DMS 273 (cell line): ENCODE results near the gene LY9.
A peak's percentile ranks its signal among the peaks of the same experiment; 100 is the strongest.
"Not testable (repeated sequence)": the region's sequence is repeated elsewhere in the genome, so short reads cannot be mapped to it uniquely, and the experiment has no call there.

Source experiments
- DNase-seq: peaks from one replicate; lab custom pipeline; 2025; ENCODE audit not compliant: unreplicated experiment; lab: John Stamatoyannopoulos, UW

The LY9 gene

GRCh38 chr1:160774886-160775719, 20.9 kb upstream of the LY9 start:
- no peak for DNase-seq

DNA sequence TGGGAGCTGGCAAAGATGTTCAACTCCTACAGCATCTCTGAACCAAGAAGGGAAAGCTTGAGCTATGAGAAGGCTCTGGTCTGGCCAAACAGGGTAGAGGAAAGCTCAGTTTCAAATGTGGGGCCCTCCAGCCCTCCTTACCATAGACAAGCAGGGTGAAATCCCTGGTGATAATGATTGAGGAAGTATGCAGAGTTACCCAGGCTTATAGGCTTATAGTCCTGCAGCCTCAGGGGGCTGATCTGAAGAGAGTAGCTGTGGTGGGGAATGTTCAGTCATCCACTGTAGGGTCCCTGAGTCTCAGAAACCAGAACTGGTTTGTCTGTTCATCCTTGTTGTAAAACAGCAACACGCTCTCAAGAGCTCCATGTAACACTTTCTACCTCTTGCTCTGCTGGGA, 19.8 kb upstream of the LY9 start:
- DNase-seq = no peak

DNA sequence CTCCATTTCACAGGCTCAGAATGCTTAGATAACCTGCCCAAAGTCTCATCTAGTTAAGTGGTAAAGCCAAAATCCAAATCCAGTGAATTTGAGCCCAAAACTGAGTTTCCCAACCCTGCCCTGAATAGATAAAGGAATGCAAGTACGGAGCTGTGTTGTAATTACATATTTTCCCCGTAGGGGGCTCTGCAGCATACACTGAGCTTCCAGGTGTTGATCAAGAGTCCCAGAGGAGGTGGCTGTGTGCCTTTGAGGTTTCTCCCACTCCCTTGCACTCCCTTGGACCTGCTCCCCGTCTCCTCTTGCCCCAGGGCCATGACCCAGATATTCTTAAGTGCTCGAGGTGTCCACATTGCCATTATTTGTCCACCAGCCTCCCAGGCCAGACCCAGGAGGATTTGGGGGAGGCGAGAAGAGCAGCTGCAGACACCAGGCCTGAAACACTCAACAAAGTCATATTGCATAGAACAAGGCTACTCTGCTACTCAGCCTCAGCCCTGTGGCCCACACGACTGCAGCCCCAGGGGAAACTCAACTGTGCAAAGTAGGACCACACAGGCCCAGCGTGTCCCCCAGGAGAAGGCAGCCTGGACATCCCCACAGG, 18.4 kb upstream of the LY9 start:
- DNase-seq = peak; percentile 59

- DNase-seq = no peak
These were observed 17.0 kb upstream of the LY9 start for GRCh38 chr1:160778976-160779375.

DNA sequence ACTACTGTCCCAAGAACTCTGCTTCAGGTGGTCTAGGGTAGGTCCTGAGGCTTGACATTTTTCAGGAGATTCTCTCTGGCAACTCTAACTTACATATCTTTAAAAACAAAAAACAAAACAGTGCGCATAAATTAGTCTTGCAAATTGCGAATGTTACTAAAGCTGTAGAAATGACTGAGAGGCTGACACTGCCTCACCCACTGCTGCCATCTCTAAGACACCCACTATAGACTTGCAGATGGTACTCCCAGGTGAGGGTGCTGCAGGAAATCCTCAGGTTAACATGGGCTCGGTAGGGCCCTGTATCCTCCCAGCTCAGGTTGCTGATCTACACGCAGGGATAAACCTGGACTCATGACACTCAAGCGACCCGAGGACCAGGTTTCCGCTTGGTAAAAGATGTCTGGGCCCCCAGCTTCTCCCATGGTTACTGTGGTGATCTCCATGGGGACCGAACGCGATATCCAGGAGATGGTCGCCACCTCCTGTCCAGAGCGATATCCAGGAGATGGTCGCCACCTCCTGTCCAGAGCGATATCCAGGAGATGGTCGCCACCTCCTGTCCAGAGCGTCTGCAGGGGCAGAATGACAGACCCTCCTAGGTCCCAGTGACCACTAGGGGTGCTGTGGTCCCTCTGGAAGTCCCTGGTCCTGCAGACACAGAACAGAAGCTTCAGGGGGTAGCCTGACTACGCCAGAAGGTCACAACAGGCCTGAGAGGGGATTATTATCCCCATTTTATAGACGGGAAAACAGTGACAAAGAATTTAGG, 16.2 kb upstream of the LY9 start:
- DNase-seq = peak; percentile 58

- DNase-seq = no peak
These were observed 15.6 kb upstream of the LY9 start for GRCh38 chr1:160780398-160780755.

GRCh38 chr1:160781186-160781766, 14.7 kb upstream of the LY9 start:
- no peak for DNase-seq

DNA sequence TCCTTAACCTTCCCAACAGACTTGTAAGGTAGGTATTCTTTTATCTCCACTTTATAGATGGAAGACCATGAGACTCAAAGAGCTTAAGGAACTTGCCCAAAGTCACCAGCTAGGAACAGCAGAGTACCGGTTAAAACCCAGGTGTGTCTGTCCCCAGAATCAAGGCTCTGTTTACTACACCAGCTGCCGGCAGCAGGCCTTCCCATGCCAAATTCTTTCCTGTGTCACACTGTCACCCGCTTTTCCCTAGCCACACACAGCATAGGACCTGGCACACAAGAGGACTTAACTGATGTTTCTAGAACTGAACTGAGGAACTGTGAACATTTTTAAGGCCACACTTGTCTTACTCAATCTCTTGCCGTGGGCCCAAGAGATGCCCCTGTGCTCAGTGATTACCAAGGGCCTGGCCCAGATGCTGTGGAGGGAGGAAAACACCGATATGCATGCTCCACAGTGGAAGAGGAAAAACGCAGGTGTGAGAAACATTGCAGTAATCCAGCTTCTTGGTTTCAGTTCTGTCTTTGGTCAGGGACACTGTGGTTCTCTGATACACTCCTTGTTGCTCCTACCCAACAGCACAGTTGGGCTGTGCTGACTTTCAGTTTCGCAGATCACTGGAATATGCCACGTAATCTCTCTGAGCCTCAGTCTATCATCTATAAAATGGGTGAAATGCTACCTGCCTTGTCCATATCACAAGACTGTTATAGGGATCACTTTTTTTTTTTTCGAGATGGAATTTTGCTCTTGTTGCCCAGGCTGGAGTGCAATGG, 13.9 kb upstream of the LY9 start:
- no peak for DNase-seq

DNA sequence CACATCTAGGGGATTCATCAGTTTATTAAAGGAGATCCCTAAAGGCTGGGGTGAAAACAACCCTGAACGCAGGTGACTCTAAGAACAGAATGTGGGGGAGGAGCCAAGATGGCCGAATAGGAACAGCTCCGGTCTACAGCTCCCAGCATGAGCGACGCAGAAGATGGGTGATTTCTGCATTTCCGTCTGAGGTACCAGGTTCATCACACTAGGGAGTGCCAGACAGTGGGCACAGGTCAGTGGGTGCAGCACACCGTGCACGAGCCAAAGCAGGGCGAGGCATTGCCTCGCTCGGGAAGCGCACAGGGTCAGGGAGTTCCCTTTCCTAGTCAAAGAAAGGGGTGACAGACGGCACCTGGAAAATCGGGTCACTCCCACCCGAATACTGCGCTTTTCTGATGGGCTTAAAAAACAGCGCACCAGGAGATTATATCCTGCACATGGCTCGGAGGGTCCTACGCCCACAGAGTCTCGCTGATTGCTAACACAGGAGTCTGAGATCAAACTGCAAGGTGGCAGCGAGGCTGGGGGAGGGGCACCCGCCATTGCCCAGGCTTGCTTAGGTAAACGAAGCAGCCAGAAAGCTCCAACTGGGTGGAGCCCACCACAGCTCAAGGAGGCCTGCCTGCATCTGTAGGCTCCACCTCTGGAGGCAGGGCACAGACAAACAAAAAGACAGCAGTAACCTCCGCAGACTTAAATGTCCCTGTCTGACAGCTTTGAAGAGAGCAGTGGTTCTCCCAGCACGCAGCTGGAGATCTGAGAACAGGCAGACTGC, 12.8 kb upstream of the LY9 start:
- DNase-seq = not testable (repeated sequence)

- DNase-seq = no peak
These were observed 6.8 kb upstream of the LY9 start for GRCh38 chr1:160789051-160789701.

DNA sequence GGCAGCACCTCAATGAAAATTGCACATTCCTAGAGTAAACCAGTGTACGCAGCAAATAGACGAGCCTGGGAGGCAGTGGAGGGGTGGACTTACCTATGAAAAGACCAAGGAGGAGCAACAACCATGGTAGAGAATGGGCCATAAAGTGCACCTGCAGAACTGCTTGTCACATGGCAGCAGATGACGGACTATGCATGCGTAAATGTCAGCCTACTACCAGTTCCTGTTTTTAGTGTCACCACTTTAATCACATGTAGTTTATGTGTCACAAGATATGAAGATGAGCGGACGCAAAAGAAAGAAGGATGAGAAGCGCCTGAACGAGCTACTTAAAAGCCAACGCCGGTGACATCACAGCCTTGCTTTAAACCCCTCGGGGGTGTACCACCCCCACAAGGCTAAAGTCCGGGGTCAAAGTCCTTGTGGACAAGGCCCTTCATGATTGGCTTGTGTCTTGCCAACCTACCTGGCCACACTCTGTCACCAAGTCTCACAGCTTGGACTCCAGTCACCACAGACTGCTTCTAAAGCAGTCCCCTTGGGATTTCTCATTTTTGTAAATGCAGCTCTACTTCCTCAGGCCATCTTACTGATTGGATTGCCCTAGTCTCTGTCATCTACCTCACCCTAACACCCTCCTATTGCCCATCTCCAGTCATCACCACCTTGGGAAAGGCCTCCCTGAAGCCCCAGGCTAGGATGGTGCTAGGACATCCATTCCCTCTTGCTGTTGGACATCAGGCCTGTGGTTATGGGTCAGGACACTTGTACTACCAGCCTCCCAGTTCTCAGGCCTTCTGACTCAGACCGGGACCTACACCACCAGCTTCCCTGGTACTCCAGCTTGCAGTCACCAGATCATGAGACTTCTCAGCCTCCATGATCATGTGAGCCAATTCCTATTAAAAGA, 6.0 kb upstream of the LY9 start:
- no peak for DNase-seq

DNA sequence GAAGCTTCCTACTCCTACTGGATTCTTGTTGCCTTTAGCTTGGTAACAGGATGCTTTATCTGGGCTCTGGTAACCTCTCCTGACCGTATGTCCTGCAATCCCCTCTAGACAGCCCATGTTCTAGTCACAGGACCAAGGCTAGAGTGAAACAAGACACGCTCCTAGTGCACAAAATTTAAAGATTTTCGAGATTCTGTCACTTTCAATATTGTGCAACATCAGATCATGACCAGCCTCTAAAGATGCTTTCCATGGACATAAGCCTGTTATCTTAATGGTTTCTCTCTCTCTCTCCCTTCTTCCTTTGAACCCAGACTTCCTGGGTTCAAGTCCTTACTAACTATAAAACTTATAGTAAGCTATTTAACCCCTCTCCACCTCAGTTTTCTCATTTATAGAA, 1.6 kb upstream of the LY9 start:
- no peak for DNase-seq

- no peak for DNase-seq
These were observed 1.3 kb downstream of the LY9 start for GRCh38 chr1:160797271-160797709.

DNA sequence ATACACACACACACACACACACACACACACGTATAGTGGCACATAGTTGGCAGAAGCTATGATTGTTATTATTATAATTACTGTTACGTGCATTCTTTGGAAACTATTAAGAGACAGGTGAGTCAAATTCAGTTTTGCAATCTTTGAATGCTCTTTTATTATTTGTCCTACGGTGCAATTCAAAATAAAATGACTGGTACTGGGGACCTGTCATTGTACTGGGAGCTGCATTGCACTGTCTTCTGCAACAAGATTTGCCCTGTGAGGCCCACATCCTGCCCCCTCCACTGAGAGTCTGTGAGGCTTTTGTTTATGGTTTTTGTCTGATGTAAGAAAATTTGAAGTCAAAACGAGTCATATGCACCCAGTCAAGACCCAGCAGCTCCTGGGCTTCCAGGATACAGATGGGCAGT, 1.9 kb downstream of the LY9 start:
- DNase-seq = no peak

DNA sequence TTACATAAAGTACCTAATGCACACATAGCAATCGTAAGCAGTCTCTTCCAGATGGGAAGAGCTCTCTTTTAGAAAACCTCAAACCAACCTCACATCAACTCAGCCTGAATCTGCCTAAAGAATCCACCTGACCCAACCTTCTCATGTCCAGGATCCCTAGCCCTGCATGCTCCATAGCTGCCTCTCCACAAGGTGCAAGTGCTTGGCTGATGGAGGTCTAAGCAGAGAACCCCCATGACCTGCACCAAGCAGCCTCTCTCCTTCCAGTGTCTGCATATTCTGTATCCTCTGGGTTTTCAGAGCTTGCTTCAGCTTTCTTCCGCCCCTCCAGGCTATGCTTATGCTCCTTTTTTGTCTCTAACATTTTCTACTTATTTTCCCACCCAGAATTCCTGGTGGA, 2.5 kb downstream of the LY9 start:
- no peak for DNase-seq

DNA sequence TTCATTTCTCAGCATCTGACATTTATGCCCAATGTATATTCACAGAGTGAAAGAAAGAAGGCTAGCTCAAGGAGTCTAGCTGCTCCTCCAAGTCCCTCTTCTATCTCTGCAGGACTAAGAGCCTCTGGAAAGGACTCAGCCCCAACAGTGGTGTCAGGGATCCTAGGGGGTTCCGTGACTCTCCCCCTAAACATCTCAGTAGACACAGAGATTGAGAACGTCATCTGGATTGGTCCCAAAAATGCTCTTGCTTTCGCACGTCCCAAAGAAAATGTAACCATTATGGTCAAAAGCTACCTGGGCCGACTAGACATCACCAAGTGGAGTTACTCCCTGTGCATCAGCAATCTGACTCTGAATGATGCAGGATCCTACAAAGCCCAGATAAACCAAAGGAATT, 3.7 kb downstream of the LY9 start:
- DNase-seq = no peak

DNA sequence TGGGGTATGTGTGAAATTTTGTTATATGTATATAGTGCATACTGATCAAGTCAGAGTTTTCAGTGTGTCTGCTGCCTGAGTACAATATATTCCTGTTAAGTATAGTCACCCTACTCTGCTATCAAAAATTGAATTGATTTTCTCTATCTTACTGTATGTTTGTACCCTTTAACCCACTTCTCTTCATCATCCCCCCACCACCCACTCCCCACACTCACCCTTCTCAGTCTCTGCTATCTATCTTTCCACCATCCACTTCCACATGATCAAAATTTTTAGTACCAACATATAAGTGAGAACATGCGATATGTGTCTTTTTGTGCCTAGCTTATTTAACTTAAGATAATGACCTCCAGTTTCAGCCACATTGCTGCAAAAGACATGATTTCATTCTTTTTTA, 4.2 kb downstream of the LY9 start:
- no peak for DNase-seq

- DNase-seq = no peak
These were observed 4.9 kb downstream of the LY9 start for GRCh38 chr1:160800645-160801408.
